BE2C (cell line): ENCODE data around the gene NACC2.

Experiments
- DNase-seq: peaks from one replicate; pipeline ENCODE4 v3.0.0-alpha.2; 2020
- H3K27me3 ChIP-seq: fragments of 250-450 bp; sonication (Bioruptor Pico); 2 replicates; pipeline ENCODE4 v1.5.1; 2020; ENCODE audit warnings: mild to moderate bottlenecking
- H3K36me3 ChIP-seq: fragments of 250-450 bp; sonication (Bioruptor Pico); 2 replicates; pipeline ENCODE4 v1.5.1; 2020; ENCODE audit warnings: mild to moderate bottlenecking
- H3K4me1 ChIP-seq: fragments of 250-450 bp; sonication (Bioruptor Pico); 2 replicates; pipeline ENCODE4 v1.5.1; 2020
- H3K4me3 ChIP-seq: 2 replicates; pipeline ENCODE4 v1.5.1; 2011; ENCODE audit warnings: low read depth, low read length
- H3K9me3 ChIP-seq: fragments of 250-450 bp; sonication (Bioruptor Pico); 2 replicates; pipeline ENCODE4 v1.5.1; 2020
- TF ChIP-seq, protein P1 (sequence below): IDR thresholded peaks from 2 replicates; pipeline ENCODE4 v1.5.1; 2012; ENCODE audit warnings: mild to moderate bottlenecking, low read depth, low read length

Gene NACC2

DNA sequence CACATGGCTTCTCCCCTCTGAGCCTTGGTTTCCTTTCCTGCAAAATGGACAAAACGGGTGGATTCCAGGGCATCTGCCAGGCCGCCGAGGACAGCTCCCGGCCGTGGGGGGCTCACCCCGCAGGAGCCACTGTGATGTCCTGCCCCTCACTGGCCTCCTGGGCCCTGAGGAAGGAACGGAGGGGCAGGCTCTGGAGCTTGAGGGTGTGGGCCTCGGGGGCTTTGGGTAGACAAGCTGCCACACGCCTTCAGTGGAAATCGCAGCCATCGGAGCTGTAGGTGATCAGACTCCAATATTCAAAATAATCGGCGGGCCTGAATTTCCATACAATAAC is 101.7 kb downstream of the NACC2 start:
- TF ChIP-seq, protein P1, sequence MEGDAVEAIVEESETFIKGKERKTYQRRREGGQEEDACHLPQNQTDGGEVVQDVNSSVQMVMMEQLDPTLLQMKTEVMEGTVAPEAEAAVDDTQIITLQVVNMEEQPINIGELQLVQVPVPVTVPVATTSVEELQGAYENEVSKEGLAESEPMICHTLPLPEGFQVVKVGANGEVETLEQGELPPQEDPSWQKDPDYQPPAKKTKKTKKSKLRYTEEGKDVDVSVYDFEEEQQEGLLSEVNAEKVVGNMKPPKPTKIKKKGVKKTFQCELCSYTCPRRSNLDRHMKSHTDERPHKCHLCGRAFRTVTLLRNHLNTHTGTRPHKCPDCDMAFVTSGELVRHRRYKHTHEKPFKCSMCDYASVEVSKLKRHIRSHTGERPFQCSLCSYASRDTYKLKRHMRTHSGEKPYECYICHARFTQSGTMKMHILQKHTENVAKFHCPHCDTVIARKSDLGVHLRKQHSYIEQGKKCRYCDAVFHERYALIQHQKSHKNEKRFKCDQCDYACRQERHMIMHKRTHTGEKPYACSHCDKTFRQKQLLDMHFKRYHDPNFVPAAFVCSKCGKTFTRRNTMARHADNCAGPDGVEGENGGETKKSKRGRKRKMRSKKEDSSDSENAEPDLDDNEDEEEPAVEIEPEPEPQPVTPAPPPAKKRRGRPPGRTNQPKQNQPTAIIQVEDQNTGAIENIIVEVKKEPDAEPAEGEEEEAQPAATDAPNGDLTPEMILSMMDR: no peak
- Histone ChIP-seq H3K4me1 (peaks cover 43% of the 10 kb centered on the region), H3K27me3 (no peaks in the 10 kb centered on the region), H3K9me3 (no peaks in the 10 kb centered on the region), H3K4me3 (no peak overlapping the region; the same call in 1 of the 2 replicates), H3K36me3 (no peaks in the 10 kb centered on the region)
- no peak for DNase-seq

DNA sequence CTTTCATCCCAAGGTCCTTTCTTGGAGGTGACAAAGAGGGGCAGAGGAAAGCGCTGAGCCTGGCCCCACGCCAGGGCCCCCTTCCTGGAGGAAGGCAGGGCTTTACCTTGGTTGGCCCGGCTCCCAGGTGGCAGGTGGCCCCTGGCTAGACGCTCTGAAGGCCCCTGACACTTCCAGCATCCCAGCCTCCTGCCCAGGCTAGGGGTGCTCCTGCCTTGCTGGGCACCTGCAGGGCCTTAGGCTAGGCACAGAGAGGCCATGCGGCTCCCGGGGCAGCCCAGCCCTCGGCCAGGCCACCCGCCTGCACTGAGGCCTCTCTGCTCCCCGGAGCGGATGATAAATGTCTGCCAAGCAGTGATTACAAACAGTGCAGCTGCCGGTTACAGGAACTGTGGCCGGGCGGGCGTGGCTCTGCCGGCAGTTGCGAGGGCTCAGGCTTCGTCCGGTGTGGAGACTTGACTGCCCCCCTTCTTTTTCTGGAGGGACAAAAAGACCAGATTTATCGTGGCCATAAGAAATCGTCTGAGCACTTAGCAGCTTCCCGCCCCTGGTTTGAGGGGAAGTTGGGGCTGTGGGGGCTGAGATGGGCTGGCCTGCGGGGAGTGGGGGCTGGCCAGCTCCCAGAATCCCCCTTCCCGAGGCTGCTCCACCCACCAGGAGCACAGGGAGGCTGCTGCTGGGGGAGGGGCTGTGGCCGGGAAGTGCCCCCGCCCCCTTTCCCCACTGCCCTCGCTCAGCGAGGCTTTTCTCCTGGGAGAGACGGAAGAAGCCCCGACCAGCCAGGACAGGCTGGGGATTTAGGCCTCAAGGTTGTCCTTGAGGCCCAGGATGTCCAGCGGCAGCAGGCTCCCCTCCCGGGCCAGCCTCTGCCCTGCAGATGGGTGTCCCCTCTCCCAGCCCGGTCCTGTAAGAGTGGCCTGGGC is 102.3 kb downstream of the NACC2 start:
- Histone ChIP-seq H3K4me3 (peak overlapping the region; percentile 43), H3K27me3 (no peaks in the 10 kb centered on the region), H3K9me3 (no peaks in the 10 kb centered on the region), H3K4me1 (peaks cover 48% of the 10 kb centered on the region), H3K36me3 (no peaks in the 10 kb centered on the region)
- TF ChIP-seq, protein P1: no peak
- peak; percentile 92 for DNase-seq

DNA sequence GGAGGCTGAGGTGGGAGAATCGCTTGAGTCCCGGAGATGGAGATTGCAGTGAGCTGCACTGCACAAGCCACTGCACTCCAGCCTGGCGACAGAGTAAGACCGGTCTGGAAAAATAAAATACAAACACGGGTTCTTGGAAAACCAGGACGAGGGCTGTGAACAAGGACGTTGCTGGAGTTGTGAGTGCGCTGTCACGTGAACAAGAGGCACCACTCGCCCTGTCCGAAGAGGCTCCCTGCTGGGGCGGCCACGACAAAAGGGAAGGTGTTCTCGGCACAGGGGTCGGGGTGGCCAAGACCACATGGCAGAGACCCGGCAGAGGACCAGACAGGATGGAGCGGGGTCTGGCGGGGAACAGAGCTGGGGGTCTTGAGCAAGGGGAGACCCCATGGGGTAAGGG is 103.3 kb downstream of the NACC2 start:
- H3K4me3 ChIP-seq: no peak overlapping the region
- TF ChIP-seq, protein P1: no peak

DNA sequence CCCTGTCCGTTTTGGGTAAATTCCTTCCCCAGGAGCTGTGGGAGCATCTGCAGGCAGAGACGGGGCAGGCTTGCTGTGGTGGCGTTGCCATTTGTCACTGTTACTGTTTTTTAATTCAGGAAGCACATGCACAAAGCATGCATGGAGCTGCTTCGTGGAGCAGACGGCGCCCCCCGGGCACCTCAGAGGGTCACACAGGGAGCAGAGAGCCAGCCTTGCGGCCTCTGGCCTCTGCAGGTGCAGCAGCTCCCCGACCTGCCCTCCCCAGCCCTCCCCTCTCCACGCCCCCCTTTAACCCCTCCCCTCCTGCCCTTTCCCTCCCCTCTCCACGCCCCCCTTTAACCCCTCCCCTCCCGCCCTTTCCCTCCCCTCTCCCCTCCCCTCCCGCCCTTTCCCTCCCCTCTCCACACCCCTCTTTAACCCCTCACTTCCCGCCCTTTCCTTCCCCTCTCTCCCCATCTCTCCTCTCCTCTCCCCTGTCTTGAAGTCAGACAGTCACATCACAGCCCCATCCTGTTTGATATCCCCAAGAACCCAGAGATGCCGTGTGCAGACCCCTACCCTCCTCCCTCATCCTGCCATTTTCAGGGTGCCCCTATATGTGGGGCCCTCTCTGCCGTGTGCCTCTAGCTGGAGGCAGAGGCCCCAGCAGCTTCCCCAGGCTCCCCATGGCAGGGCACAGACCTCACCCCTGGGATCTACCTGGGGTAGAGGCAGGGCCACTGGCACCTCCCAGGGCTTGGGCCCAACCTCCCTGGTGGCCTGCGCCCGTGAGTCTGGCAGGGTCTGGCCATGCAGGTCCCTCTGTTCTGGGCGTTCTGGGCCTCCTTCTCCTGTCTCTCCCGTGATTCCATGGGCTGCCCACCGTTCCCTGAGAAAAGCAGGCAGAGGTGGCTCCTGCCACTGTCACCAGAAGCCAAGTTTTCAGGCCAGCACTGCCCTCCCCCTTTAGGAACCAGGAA is 104.3 kb downstream of the NACC2 start:
- Histone ChIP-seq H3K27me3 (no peaks in the 10 kb centered on the region), H3K9me3 (no peaks in the 10 kb centered on the region), H3K4me3 (peak overlapping the region; percentile 30; the same call in 1 of the 2 replicates), H3K4me1 (peaks cover 48% of the 10 kb centered on the region), H3K36me3 (no peaks in the 10 kb centered on the region)
- TF ChIP-seq, protein P1: no peak
- peak; percentile 80 for DNase-seq

More for the DNA sequence above, 103.3 kb downstream of the NACC2 start:
- no peak for DNase-seq
- H3K27me3 ChIP-seq: no peaks in the 10 kb centered on the region
- peaks cover 48% of the 10 kb centered on the region for H3K4me1 ChIP-seq
- no peaks in the 10 kb centered on the region for H3K9me3 ChIP-seq
- H3K36me3 ChIP-seq: no peaks in the 10 kb centered on the region

DNA sequence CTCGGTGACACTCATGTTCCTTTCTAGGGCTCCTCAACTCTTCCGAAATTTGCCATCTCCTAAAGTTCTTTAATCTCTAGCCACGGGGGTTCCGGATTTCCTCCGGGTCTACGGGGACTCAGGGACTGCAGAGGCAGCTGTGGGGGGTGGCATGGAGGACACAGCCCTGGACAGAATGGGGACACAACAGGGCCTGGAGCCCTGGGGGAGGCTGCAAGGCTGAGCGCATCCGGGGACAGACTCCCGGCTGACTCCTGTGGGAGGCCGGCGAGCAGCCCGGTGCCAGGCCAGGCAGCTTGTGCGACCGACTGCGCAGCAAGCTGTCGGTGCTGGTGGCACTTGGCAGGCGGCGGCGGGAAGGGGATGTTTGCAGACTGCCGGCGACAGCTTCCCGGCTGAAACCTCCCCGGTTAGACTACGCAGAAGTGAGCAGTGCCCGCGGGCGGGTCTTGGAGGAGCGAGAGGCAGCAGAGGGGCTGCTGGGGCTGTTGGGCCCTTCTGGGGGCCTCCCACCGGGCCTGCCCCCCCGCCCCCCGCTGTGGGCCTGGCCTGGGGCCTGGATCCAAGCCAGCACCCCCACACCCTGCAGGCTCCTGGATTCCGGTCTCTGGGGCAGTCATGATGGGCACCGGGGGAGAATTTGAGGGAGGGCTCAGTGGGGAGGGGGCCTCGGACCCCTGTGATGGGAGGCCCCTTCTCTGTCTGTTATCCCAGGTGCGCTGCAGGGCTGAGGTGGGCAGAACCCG is 105.2 kb downstream of the NACC2 start:
- Histone ChIP-seq H3K36me3 (no peaks in the 10 kb centered on the region), H3K9me3 (no peaks in the 10 kb centered on the region), H3K27me3 (no peaks in the 10 kb centered on the region), H3K4me1 (peaks cover 48% of the 10 kb centered on the region), H3K4me3 (peak overlapping the region; percentile 30)
- TF ChIP-seq, protein P1: no peak
- peak; percentile 73 for DNase-seq
